GM12878 (cell line): Measurements from ENCODE around the gene ENDOG. TPM values are rescaled to one million over a fixed set of nuclear protein-coding genes. Genes with fewer than 3 reads are reported as not detected.

Source experiments
- ATAC-seq: fragments of 200-7000 bp; cut with Tn5 transposase; 3 replicates; pipeline ENCODE4 v1.9.1; 2020; ENCODE audit warnings: mild to moderate bottlenecking, moderate library complexity
- BruUV-seq: library from RNA; stranded (reverse); fragments of 400-500 nt; replicated peaks from 2 replicates; lab custom pipeline; 2021; lab: Mats Ljungman, UMichigan
- CTCF ChIA-PET: fragments of 300-600 bp; sonication (Branson Sonifier 250); formaldehyde crosslinking; extraction: SDS; loops from one replicate; lab custom pipeline; 2021; ENCODE audit warnings: inconsistent platforms; lab: Yijun Ruan, JAX
- POLR2A ChIA-PET: fragments of 350-600 bp; formaldehyde crosslinking; extraction: SDS; loops from one replicate; lab custom pipeline; 2021; ENCODE audit warnings: inconsistent platforms; lab: Charles Lee
- RAD21 ChIA-PET: fragments of 300-600 bp; sonication (Branson Sonifier 250); formaldehyde crosslinking; loops from one replicate; lab custom pipeline; 2023; ENCODE audit warnings: antibody characterized with exemption; ENCODE audit not compliant: unreplicated experiment; lab: Charles Lee
- SMC1A ChIA-PET: fragments of 300-600 bp; sonication (Branson Sonifier 250); formaldehyde crosslinking; loops from one replicate; lab custom pipeline; 2023; ENCODE audit not compliant: unreplicated experiment, uncharacterized antibody; lab: Charles Lee
- DNase-seq: peaks from one replicate; pipeline ENCODE4 v3.0.0-alpha.2; 2011; ENCODE audit warnings: low read depth, low spot score
- FAIRE-seq: peaks from 3 replicates; lab custom pipeline; 2011; peaks lifted over from hg19 to GRCh38; lab: Jason Lieb, UNC
- H2AFZ ChIP-seq: 2 replicates; pipeline ENCODE4 v1.6.0; 2011; ENCODE audit warnings: low read depth, low read length, control low read depth; ENCODE audit not compliant: control insufficient read depth
- H3K27ac ChIP-seq: 2 replicates; pipeline ENCODE4 v1.5.1; 2011; ENCODE audit warnings: control low read depth; ENCODE audit not compliant: control insufficient read depth, insufficient read depth
- H3K27me3 ChIP-seq, 2 experiments: replicated peaks in 1 of 2; 2 replicates each; pipeline versions ENCODE4 v1.6.0 to v1.6.1; 2011; ENCODE audit warnings: low read length in 1 of 2; ENCODE audit not compliant: control insufficient read depth in 2 of 2, insufficient read depth in 2 of 2
- H3K36me3 ChIP-seq, 2 experiments: 2 replicates each; pipeline ENCODE4 v1.5.1; 2011; ENCODE audit warnings: low read length in 1 of 2; ENCODE audit not compliant: control insufficient read depth in 2 of 2, insufficient read depth in 2 of 2
- H3K4me1 ChIP-seq: 2 replicates; pipeline ENCODE4 v1.6.1; 2011; ENCODE audit warnings: mild to moderate bottlenecking, low read length, moderate library complexity, mixed read lengths; ENCODE audit not compliant: control insufficient read depth, insufficient read depth
- H3K4me2 ChIP-seq: 2 replicates; pipeline ENCODE4 v1.6.0; 2011; ENCODE audit warnings: control low read depth; ENCODE audit not compliant: control insufficient read depth, insufficient read depth
- H3K4me3 ChIP-seq: fragments of 200-600 bp; sonication (generic); 2 replicates; pipeline ENCODE4 v1.5.1; 2016
- H3K79me2 ChIP-seq: 2 replicates; pipeline ENCODE4 v1.6.0; 2011; ENCODE audit warnings: low read length; ENCODE audit not compliant: control insufficient read depth, insufficient read depth
- H3K9ac ChIP-seq: 2 replicates; pipeline ENCODE4 v1.8.0; 2011; ENCODE audit warnings: low read length, control low read depth, mixed read lengths; ENCODE audit not compliant: control insufficient read depth, insufficient read depth
- H3K9me3 ChIP-seq: replicated peaks from 3 replicates; pipeline ENCODE4 v1.5.1; 2011; ENCODE audit warnings: mild to moderate bottlenecking, low read length; ENCODE audit not compliant: control insufficient read depth, insufficient read depth
- H4K20me1 ChIP-seq: 2 replicates; pipeline ENCODE4 v1.6.0; 2011; ENCODE audit not compliant: control insufficient read depth, insufficient read depth
- BMI1 ChIP-seq: fragments of 450-650 bp; IDR thresholded peaks from 2 replicates; pipeline ENCODE4 v1.6.1; 2016; ENCODE audit warnings: mild to moderate bottlenecking, moderate library complexity, borderline replicate concordance
- CBX3 ChIP-seq: fragments of 200-600 bp; sonication (generic); IDR thresholded peaks from 2 replicates; pipeline ENCODE4 v1.6.1; 2016; ENCODE audit warnings: low read depth, borderline replicate concordance
- CBX5 ChIP-seq: sonication (generic); IDR thresholded peaks from 2 replicates; pipeline ENCODE4 v1.6.1; 2016; ENCODE audit warnings: low read depth, moderate library complexity, mild to moderate bottlenecking, inconsistent platforms
- NFIC ChIP-seq: IDR thresholded peaks from 2 replicates; pipeline ENCODE4 v1.6.1; 2012; ENCODE audit warnings: low read depth, mild to moderate bottlenecking, inconsistent platforms, low read length, moderate library complexity
- SIN3A ChIP-seq: IDR thresholded peaks from 2 replicates; pipeline ENCODE4 v1.6.1; 2012; ENCODE audit warnings: low read depth, low read length, improper control_type of control experiment
- SREBF1 ChIP-seq: IDR thresholded peaks from 2 replicates; pipeline ENCODE4 v1.6.1; 2012; ENCODE audit warnings: mild to moderate bottlenecking, low read length
- SUZ12 ChIP-seq: fragments of 200-600 bp; sonication (generic); IDR thresholded peaks from one replicate; pipeline ENCODE4 v1.6.1; 2018; ENCODE audit warnings: antibody characterized with exemption, mild to moderate bottlenecking; ENCODE audit not compliant: unreplicated experiment
- TCF7 ChIP-seq: IDR thresholded peaks from 2 replicates; pipeline ENCODE4 v1.6.1; 2014; ENCODE audit warnings: antibody characterized with exemption, borderline replicate concordance
- ZNF207 ChIP-seq: fragments of 450-650 bp; IDR thresholded peaks from 2 replicates; pipeline ENCODE4 v1.6.1; 2014; ENCODE audit warnings: antibody characterized with exemption, mild to moderate bottlenecking, borderline replicate concordance
- ZNF274 ChIP-seq: IDR thresholded peaks from one replicate; pipeline ENCODE4 v1.8.0; 2011; ENCODE audit not compliant: insufficient read length, insufficient read depth
- WGBS: methylation state at CpG from one replicate; pipeline ENCODE4 v1.1.6; 2016; ENCODE audit warnings: low lambda C conversion rate; ENCODE audit not compliant: insufficient replicate concordance, insufficient coverage; ENCODE audit errors: missing lambda C conversion rate; 5-methylcytosine and 5-hydroxymethylcytosine counted together
- in situ Hi-C: fragments of 300-500 bp; cut with MboI; formaldehyde crosslinking; loops from 9 replicates; pipeline ENCODE4 v1.14.3; 2018; ENCODE audit warnings: mixed read lengths
- intact Hi-C: fragments of 100-400 bp; cut with micrococcal nuclease; formaldehyde crosslinking; loops from one replicate; pipeline ENCODE4 v1.14.2; 2022; ENCODE audit not compliant: unreplicated experiment
- polyA plus RNA-seq, 11 experiments: library from polyadenylated mRNA; depleted of rRNA in 4 of 11; unstranded in 6 of 11; stranded (reverse) in 5 of 11; fragments of >200 nt; fragmentation: Nextera tagmentation in 4 of 11; fragmentation: Illumina TruSeq in 1 of 11; extraction: Ambion mirVana in 4 of 11; extraction: Trizol in 1 of 11; gene quantifications; 1 replicate in 1 of 11; 2 replicates in 10 of 11; pipeline versions ENCODE4 v1.2.1 to v1.2.3, GENCODE V29; 2011 to 2016; ENCODE audit warnings: inconsistent platforms in 2 of 11, missing spikeins in 2 of 11, low read depth in 1 of 11
- total RNA-seq, 4 experiments: library from RNA; depleted of rRNA in 3 of 4; stranded (reverse); fragments of >200 nt in 3 of 4; fragmentation: Illumina TruSeq in 1 of 4; extraction: Trizol in 1 of 4; gene quantifications; 2 replicates each; pipeline versions ENCODE4 v1.2.1 to v1.2.3, GENCODE V29; 2013 to 2021
- TF ChIP-seq, protein P1 (sequence below): fragments of 150-350 bp; IDR thresholded peaks from 2 replicates; pipeline ENCODE4 v1.6.1; 2014; ENCODE audit warnings: mild to moderate bottlenecking, low read depth, low read length
- TF ChIP-seq, protein P2 (sequence below): IDR thresholded peaks from 2 replicates; pipeline ENCODE4 v1.6.1; 2011; ENCODE audit warnings: low read depth, mild to moderate bottlenecking, low read length, moderate library complexity, borderline replicate concordance; ENCODE audit errors: extremely low read depth
- TF ChIP-seq, protein P3 (sequence below): fragments of 450-650 bp; IDR thresholded peaks from 2 replicates; pipeline ENCODE4 v1.6.1; 2016; ENCODE audit warnings: mild to moderate bottlenecking, moderate library complexity, borderline replicate concordance
- TF ChIP-seq, protein P4 (sequence below): IDR thresholded peaks from 2 replicates; pipeline ENCODE4 v1.6.1; 2011; ENCODE audit warnings: mild to moderate bottlenecking, low read depth, low read length, moderate library complexity; ENCODE audit not compliant: insufficient replicate concordance
- TF ChIP-seq, protein P5 (sequence below): IDR thresholded peaks from 2 replicates; pipeline ENCODE4 v1.6.1; 2012; ENCODE audit warnings: low read depth, low read length, improper control_type of control experiment

ENDOG gene
- total and polyA plus RNA-seq, 10 of the 15 experiments (the other 5 are each of a cell fraction or from before 2014, with no cell fraction given): 0.84 to 29.2 (median 9.0) TPM

DNA sequence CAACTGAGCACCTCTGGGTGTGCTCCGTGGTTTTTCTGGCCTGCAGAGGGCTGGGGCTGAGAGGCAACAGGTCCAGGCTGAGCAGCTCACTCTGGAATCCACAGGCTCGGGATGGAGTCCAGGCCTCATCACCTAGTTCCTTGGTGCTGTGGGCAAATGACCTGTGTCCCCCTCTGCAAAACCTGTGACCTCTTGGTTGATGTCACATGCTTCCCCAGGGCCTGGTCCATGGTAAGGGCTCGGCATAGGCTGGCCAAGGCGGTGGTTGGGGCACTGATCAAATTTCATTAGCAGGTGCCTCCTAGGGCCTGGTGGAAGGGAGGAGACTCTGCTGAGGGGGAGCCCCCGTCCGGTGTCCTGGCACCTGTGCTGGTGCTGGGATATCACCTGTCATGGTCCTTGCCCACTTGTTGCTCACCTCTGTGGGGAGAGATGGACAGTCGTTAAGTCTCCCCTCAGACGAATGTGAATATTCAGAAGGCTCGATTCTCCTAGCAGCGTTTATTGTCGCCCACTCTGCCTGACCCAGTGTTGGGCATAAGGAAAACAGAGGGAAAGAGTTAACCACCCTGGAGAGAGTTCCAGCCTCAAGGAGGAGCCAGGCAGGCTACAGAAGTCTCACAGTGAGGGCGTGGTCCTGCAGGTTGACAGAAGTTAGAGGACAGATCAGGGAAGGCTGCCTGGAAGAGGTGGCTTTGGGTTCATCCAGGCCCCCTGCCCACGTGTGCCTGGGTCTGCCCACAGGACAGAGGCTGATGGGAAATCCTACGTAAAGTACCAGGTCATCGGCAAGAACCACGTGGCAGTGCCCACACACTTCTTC lies 3.5 kb downstream of the ENDOG start:
- no peak overlapping the region for H3K9ac ChIP-seq
- 89% methylated on average over 16 of the region's 16 CpGs for WGBS
- no peak for DNase-seq
- H3K79me2 ChIP-seq: peaks cover 3% of the 10 kb centered on the region; the same call in 1 of the 2 replicates
- CTCF ChIA-PET: interaction anchor here (1.2 kb wide), 1 partner anchor 106 kb away, joined by 3 read pairs; no protein-coding TSS in a partner anchor
- peaks cover 7% of the 10 kb centered on the region; the same call in 1 of the 2 replicates for H3K4me1 ChIP-seq
- no peak overlapping the region for H3K27ac ChIP-seq
- no peak overlapping the region for H3K4me3 ChIP-seq
- in situ Hi-C loops (no loop called here), intact Hi-C loops (no loop called here)
- RAD21 ChIA-PET: no interaction called here
- H4K20me1 ChIP-seq: no peaks in the 10 kb centered on the region
- H3K27me3 ChIP-seq: no peaks in the 10 kb centered on the region
- H3K9me3 ChIP-seq: no peaks in the 10 kb centered on the region
- no peak for ATAC-seq
- FAIRE-seq: no peak
- H3K4me2 ChIP-seq: no peak overlapping the region
- BruUV-seq: no TSS peak
- SMC1A ChIA-PET: no interaction called here
- no peak overlapping the region for H2AFZ ChIP-seq
- POLR2A ChIA-PET: no interaction called here
- peaks cover 16 to 28% of the 10 kb centered on the region in 2 experiments for H3K36me3 ChIP-seq
- TF ChIP-seq SIN3A (no peak), NFIC (no peak), SREBF1 (no peak), SUZ12 (no peak), BMI1 (no peak), ZNF207 (no peak), TCF7 (no peak), CBX5 (no peak), ZNF274 (no peak), CBX3 (no peak)
- TF ChIP-seq, protein P1, sequence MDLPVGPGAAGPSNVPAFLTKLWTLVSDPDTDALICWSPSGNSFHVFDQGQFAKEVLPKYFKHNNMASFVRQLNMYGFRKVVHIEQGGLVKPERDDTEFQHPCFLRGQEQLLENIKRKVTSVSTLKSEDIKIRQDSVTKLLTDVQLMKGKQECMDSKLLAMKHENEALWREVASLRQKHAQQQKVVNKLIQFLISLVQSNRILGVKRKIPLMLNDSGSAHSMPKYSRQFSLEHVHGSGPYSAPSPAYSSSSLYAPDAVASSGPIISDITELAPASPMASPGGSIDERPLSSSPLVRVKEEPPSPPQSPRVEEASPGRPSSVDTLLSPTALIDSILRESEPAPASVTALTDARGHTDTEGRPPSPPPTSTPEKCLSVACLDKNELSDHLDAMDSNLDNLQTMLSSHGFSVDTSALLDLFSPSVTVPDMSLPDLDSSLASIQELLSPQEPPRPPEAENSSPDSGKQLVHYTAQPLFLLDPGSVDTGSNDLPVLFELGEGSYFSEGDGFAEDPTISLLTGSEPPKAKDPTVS: no peak
- TF ChIP-seq, protein P2, sequence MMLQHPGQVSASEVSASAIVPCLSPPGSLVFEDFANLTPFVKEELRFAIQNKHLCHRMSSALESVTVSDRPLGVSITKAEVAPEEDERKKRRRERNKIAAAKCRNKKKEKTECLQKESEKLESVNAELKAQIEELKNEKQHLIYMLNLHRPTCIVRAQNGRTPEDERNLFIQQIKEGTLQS: no peak
- TF ChIP-seq, protein P3, sequence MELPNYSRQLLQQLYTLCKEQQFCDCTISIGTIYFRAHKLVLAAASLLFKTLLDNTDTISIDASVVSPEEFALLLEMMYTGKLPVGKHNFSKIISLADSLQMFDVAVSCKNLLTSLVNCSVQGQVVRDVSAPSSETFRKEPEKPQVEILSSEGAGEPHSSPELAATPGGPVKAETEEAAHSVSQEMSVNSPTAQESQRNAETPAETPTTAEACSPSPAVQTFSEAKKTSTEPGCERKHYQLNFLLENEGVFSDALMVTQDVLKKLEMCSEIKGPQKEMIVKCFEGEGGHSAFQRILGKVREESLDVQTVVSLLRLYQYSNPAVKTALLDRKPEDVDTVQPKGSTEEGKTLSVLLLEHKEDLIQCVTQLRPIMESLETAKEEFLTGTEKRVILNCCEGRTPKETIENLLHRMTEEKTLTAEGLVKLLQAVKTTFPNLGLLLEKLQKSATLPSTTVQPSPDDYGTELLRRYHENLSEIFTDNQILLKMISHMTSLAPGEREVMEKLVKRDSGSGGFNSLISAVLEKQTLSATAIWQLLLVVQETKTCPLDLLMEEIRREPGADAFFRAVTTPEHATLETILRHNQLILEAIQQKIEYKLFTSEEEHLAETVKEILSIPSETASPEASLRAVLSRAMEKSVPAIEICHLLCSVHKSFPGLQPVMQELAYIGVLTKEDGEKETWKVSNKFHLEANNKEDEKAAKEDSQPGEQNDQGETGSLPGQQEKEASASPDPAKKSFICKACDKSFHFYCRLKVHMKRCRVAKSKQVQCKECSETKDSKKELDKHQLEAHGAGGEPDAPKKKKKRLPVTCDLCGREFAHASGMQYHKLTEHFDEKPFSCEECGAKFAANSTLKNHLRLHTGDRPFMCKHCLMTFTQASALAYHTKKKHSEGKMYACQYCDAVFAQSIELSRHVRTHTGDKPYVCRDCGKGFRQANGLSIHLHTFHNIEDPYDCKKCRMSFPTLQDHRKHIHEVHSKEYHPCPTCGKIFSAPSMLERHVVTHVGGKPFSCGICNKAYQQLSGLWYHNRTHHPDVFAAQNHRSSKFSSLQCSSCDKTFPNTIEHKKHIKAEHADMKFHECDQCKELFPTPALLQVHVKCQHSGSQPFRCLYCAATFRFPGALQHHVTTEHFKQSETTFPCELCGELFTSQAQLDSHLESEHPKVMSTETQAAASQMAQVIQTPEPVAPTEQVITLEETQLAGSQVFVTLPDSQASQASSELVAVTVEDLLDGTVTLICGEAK: no peak
- TF ChIP-seq, protein P4, sequence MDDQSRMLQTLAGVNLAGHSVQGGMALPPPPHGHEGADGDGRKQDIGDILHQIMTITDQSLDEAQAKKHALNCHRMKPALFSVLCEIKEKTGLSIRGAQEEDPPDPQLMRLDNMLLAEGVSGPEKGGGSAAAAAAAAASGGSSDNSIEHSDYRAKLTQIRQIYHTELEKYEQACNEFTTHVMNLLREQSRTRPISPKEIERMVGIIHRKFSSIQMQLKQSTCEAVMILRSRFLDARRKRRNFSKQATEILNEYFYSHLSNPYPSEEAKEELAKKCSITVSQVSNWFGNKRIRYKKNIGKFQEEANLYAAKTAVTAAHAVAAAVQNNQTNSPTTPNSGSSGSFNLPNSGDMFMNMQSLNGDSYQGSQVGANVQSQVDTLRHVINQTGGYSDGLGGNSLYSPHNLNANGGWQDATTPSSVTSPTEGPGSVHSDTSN: no peak
- TF ChIP-seq, protein P5, sequence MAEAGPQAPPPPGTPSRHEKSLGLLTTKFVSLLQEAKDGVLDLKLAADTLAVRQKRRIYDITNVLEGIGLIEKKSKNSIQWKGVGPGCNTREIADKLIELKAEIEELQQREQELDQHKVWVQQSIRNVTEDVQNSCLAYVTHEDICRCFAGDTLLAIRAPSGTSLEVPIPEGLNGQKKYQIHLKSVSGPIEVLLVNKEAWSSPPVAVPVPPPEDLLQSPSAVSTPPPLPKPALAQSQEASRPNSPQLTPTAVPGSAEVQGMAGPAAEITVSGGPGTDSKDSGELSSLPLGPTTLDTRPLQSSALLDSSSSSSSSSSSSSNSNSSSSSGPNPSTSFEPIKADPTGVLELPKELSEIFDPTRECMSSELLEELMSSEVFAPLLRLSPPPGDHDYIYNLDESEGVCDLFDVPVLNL: no peak
